Measurements from ENCODE around the gene CABP4.

CABP4 gene

GRCh38 chr11:67466367-67466766, 11.2 kb downstream of the CABP4 start:
- no peak overlapping the region for H3K4me3 ChIP-seq (IDR thresholded peaks at IDR 0.05; ENCODE audit: insufficient read depth, low read depth, low read length)
- no peaks in the 10 kb centered on the region for H4K20me1 ChIP-seq (ENCODE audit: insufficient read depth)
- H3K9ac ChIP-seq: no peak overlapping the region
- H3K4me1 ChIP-seq (ENCODE audit: low read depth, poor library complexity, severe bottlenecking): peaks cover 22% of the 10 kb centered on the region
- no peak overlapping the region for H3K27ac ChIP-seq
- no peak overlapping the region for H2AFZ ChIP-seq (ENCODE audit: low read depth)
- no peaks in the 10 kb centered on the region for H3K79me2 ChIP-seq (ENCODE audit: insufficient read depth, low read depth)
- no peak for TF ChIP-seq CTCF (conservative IDR thresholded peaks at IDR 0.05; ENCODE audit: low read depth, low read length)
- no peak overlapping the region for H3K4me2 ChIP-seq
- no peaks in the 10 kb centered on the region for H3K27me3 ChIP-seq (ENCODE audit: insufficient read depth, low read depth)
- no peaks in the 10 kb centered on the region for H3K36me3 ChIP-seq (ENCODE audit: insufficient read depth)

- no peak overlapping the region for H3K9ac ChIP-seq
- H3K27me3 ChIP-seq (ENCODE audit: insufficient read depth, low read depth): no peaks in the 10 kb centered on the region
- no peak overlapping the region for H3K4me2 ChIP-seq
- no peak overlapping the region for H2AFZ ChIP-seq (ENCODE audit: low read depth)
- H3K4me3 ChIP-seq (IDR thresholded peaks at IDR 0.05; ENCODE audit: insufficient read depth, low read depth, low read length): no peak overlapping the region
- no peaks in the 10 kb centered on the region for H4K20me1 ChIP-seq (ENCODE audit: insufficient read depth)
- TF ChIP-seq CTCF (conservative IDR thresholded peaks at IDR 0.05; ENCODE audit: low read depth, low read length): no peak
- no peaks in the 10 kb centered on the region for H3K79me2 ChIP-seq (ENCODE audit: insufficient read depth, low read depth)
- peaks cover 22% of the 10 kb centered on the region for H3K4me1 ChIP-seq (ENCODE audit: low read depth, poor library complexity, severe bottlenecking)
- H3K36me3 ChIP-seq (ENCODE audit: insufficient read depth): no peaks in the 10 kb centered on the region
- H3K27ac ChIP-seq: no peak overlapping the region
These were observed 12.0 kb downstream of the CABP4 start for GRCh38 chr11:67466962-67467771.

- Histone ChIP-seq H3K4me3 (IDR thresholded peaks at IDR 0.05; ENCODE audit: insufficient read depth, low read depth, low read length) (no peak overlapping the region), H3K27ac (no peak overlapping the region), H4K20me1 (ENCODE audit: insufficient read depth) (no peaks in the 10 kb centered on the region), H3K4me1 (ENCODE audit: low read depth, poor library complexity, severe bottlenecking) (peaks cover 22% of the 10 kb centered on the region), H2AFZ (ENCODE audit: low read depth) (no peak overlapping the region), H3K4me2 (peak overlapping the region; percentile 84; the same call in 1 of the 2 replicates), H3K36me3 (ENCODE audit: insufficient read depth) (no peaks in the 10 kb centered on the region), H3K27me3 (ENCODE audit: insufficient read depth, low read depth) (no peaks in the 10 kb centered on the region), H3K9ac (no peak overlapping the region), H3K79me2 (ENCODE audit: insufficient read depth, low read depth) (no peaks in the 10 kb centered on the region)
- no peak for TF ChIP-seq CTCF (conservative IDR thresholded peaks at IDR 0.05; ENCODE audit: low read depth, low read length)
These were observed 12.9 kb downstream of the CABP4 start for GRCh38 chr11:67468056-67468455.

GRCh38 chr11:67468456-67468758, 13.3 kb downstream of the CABP4 start:
- no peak for TF ChIP-seq CTCF (conservative IDR thresholded peaks at IDR 0.05; ENCODE audit: low read depth, low read length)
- no peaks in the 10 kb centered on the region for H4K20me1 ChIP-seq (ENCODE audit: insufficient read depth)
- H3K79me2 ChIP-seq (ENCODE audit: insufficient read depth, low read depth): no peaks in the 10 kb centered on the region
- H3K4me3 ChIP-seq (IDR thresholded peaks at IDR 0.05; ENCODE audit: insufficient read depth, low read depth, low read length): no peak overlapping the region
- peak overlapping the region; percentile 41; the same call in 1 of the 2 replicates for H3K9ac ChIP-seq
- peak overlapping the region; percentile 84 for H3K4me2 ChIP-seq
- no peaks in the 10 kb centered on the region for H3K27me3 ChIP-seq (ENCODE audit: insufficient read depth, low read depth)
- H2AFZ ChIP-seq (ENCODE audit: low read depth): peak overlapping the region; percentile 67; the same call in 1 of the 2 replicates
- peaks cover 22% of the 10 kb centered on the region for H3K4me1 ChIP-seq (ENCODE audit: low read depth, poor library complexity, severe bottlenecking)
- no peaks in the 10 kb centered on the region for H3K36me3 ChIP-seq (ENCODE audit: insufficient read depth)
- H3K27ac ChIP-seq: no peak overlapping the region

All from KMS-11 (cell line).